Measurements from ENCODE around the gene MAK. TPM values are rescaled to one million over a fixed set of nuclear protein-coding genes. Genes with fewer than 3 reads are reported as not detected.

Gene MAK
- total and polyA plus RNA-seq, 3 donors from 2014 or later: 5.3 to 21.2 (median 9.4) TPM

- DNase-seq: peak; percentile 48
- intact Hi-C loops (cut with DNase I; ENCODE audit: low total_unique reads): no loop called here
- no peaks in the 10 kb centered on the region for H3K36me3 ChIP-seq (ENCODE audit: low read depth, missing control alignments)
- H3K9me3 ChIP-seq: no peaks in the 10 kb centered on the region
- peak overlapping the region; percentile 59 to 85 for H3K4me3 ChIP-seq
- TF ChIP-seq CTCF (IDR thresholded peaks at IDR 0.05) (no peak), POLR2A (IDR thresholded peaks at IDR 0.05) (no peak)
- 31 to 55% methylated on average over 4 to 40 of the region's 49 CpGs for WGBS, 2 donors
- H3K27me3 ChIP-seq: no peaks in the 10 kb centered on the region
- peaks cover 29% of the 10 kb centered on the region for H3K4me1 ChIP-seq
- H3K27ac ChIP-seq: peak overlapping the region; percentile 87 to 88
These were observed 117.9 kb downstream of the MAK start for GRCh38 chr6:10720265-10720959.

GRCh38 chr6:10719964-10720264 lies 118.4 kb downstream of the MAK start:
- no peak for DNase-seq
- intact Hi-C loops (cut with DNase I; ENCODE audit: low total_unique reads): no loop called here
- WGBS, 2 donors: 31 to 37% methylated on average over 8 to 21 of the region's 21 CpGs

GRCh38 chr6:10719296-10719963 lies 118.9 kb downstream of the MAK start:
- Histone ChIP-seq H3K27me3 (no peaks in the 10 kb centered on the region), H3K36me3 (ENCODE audit: low read depth, missing control alignments) (no peaks in the 10 kb centered on the region), H3K4me1 (peaks cover 21% of the 10 kb centered on the region), H3K27ac (peak overlapping the region; percentile 87 to 88), H3K9me3 (no peaks in the 10 kb centered on the region), H3K4me3 (peak overlapping the region; percentile 59 to 85)
- TF ChIP-seq POLR2A (IDR thresholded peaks at IDR 0.05) (no peak), CTCF (IDR thresholded peaks at IDR 0.05) (peak in 1 of 3 experiments; percentile 2)
- 62 to 63% methylated on average over 8 of the region's 8 CpGs for WGBS, 2 donors
- intact Hi-C loops (cut with DNase I; ENCODE audit: low total_unique reads): no loop called here
- peak; percentile 83 for DNase-seq

More at GRCh38 chr6:10719964-10720264, 118.4 kb downstream of the MAK start:
- Histone ChIP-seq H3K36me3 (ENCODE audit: low read depth, missing control alignments) (no peaks in the 10 kb centered on the region), H3K27ac (peak overlapping the region; percentile 87 to 88), H3K27me3 (no peaks in the 10 kb centered on the region), H3K9me3 (no peaks in the 10 kb centered on the region), H3K4me3 (peak overlapping the region; percentile 59 to 85), H3K4me1 (peaks cover 26% of the 10 kb centered on the region)
- no peak for TF ChIP-seq POLR2A (IDR thresholded peaks at IDR 0.05)
- no peak for TF ChIP-seq CTCF (IDR thresholded peaks at IDR 0.05)

GRCh38 chr6:10713962-10714361 lies 124.4 kb downstream of the MAK start:
- H3K27me3 ChIP-seq: no peaks in the 10 kb centered on the region
- TF ChIP-seq POLR2A (IDR thresholded peaks at IDR 0.05): no peak
- no peak for TF ChIP-seq CTCF (IDR thresholded peaks at IDR 0.05)
- 67 to 82% methylated on average over 8 of the region's 8 CpGs for WGBS, 2 donors
- no peaks in the 10 kb centered on the region for H3K9me3 ChIP-seq
- intact Hi-C loops (cut with DNase I; ENCODE audit: low total_unique reads): no loop called here
- H3K27ac ChIP-seq: no peak overlapping the region
- DNase-seq: no peak
- no peaks in the 10 kb centered on the region for H3K4me1 ChIP-seq
- no peaks in the 10 kb centered on the region for H3K36me3 ChIP-seq (ENCODE audit: low read depth, missing control alignments)
- H3K4me3 ChIP-seq: no peak overlapping the region

Small RNA genes lying within 50 kb of the gene (small RNA-seq; reads per million reads assigned to genes)
- 0 reads per million in 2 donors for gene RNA5SP203

Other genes starting within 250 kb of the MAK start
- gene C6orf52, start 143.9 kb downstream of the MAK start, total RNA-seq: 10 to 100 TPM in 1 of 2 donors, 1 to 10 TPM in 1; 7.9 to 14.3 TPM
- gene C6orf52, start 143.9 kb downstream of the MAK start, polyA plus RNA-seq (ENCODE audit: insufficient read depth, low read depth, low replicate concordance): 21.7 TPM
- 10 to 100 TPM; 11.0 to 12.5 TPM for gene PAK1IP1, start 143.6 kb downstream of the MAK start, total RNA-seq
- gene PAK1IP1, start 143.6 kb downstream of the MAK start, polyA plus RNA-seq (ENCODE audit: insufficient read depth, low read depth, low replicate concordance): 9.5 TPM
- gene TMEM14C, start 115.5 kb downstream of the MAK start, total RNA-seq: 10 to 100 TPM; 71.3 to 83.4 TPM
- gene TMEM14C, start 115.5 kb downstream of the MAK start, polyA plus RNA-seq (ENCODE audit: insufficient read depth, low read depth, low replicate concordance): 90.1 TPM
- 100 to 1,000 TPM in 1 of 2 donors, 10 to 100 TPM in 1; 91.7 to 106 TPM for gene TMEM14B, start 90.7 kb downstream of the MAK start, total RNA-seq
- gene TMEM14B, start 90.7 kb downstream of the MAK start, polyA plus RNA-seq (ENCODE audit: insufficient read depth, low read depth, low replicate concordance): 63.8 TPM
- gene GCM2, start 43.5 kb upstream of the MAK start, total RNA-seq: 1 to 10 TPM; 1.0 to 1.2 TPM
- 0.90 TPM for gene GCM2, start 43.5 kb upstream of the MAK start, polyA plus RNA-seq (ENCODE audit: insufficient read depth, low read depth, low replicate concordance)
- gene SYCP2L, start 48.5 kb upstream of the MAK start, total RNA-seq: 1 to 10 TPM; 6.9 to 8.7 TPM
- 5.4 TPM for gene SYCP2L, start 48.5 kb upstream of the MAK start, polyA plus RNA-seq (ENCODE audit: insufficient read depth, low read depth, low replicate concordance)
- 10 to 100 TPM; 25.0 to 30.7 TPM for gene ELOVL2, start 205.8 kb upstream of the MAK start, total RNA-seq
- gene ELOVL2, start 205.8 kb upstream of the MAK start, polyA plus RNA-seq (ENCODE audit: insufficient read depth, low read depth, low replicate concordance): 26.7 TPM

All from testis (tissue), 3 donors.